ENCODE results near the gene GRIK1.
A peak's percentile ranks its signal among the peaks of the same experiment; 100 is the strongest.

GRIK1 gene

DNA sequence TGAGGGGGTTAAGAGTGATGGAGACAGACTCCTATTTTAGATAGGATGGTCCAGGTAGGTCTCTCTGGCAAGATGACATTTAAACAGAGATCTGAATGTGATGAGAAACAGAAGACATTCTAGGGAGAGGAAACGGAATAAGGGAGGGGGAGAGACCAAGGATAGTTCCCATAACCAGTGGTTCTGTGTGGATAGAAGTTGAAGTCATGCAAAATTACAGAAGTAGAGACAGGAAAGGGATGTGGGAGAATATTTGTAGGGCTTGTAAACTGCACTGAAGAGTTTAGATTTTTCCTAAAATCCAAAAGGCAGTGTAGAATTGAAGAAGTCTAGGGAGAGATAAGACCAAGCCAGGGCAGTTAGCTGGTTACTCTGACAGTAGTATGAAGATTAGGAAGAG lies 200.6 kb downstream of the GRIK1 start:
- no peak for DNase-seq
- intact Hi-C loops (cut with DNase I) = no loop called here

DNA sequence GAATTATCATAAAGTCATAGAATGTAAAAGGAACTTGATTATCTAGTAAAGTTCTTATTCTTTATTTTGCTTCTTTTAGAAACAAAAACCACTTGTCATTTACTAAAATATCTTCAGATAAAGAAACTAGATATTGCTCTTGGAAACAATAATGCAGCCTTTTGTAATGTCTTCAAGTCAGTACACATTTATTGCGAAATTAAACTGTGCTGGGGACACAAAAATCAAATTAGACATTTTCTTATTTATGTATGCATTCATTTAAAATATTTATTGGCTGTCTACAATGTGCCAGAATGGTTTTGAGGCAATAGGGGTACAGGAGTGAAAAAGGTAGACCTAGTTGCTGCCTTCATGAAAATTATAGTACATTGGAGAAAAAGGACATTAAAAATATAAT lies 201.1 kb downstream of the GRIK1 start:
- intact Hi-C loops (cut with DNase I) = no loop called here
- no peak for DNase-seq

DNA sequence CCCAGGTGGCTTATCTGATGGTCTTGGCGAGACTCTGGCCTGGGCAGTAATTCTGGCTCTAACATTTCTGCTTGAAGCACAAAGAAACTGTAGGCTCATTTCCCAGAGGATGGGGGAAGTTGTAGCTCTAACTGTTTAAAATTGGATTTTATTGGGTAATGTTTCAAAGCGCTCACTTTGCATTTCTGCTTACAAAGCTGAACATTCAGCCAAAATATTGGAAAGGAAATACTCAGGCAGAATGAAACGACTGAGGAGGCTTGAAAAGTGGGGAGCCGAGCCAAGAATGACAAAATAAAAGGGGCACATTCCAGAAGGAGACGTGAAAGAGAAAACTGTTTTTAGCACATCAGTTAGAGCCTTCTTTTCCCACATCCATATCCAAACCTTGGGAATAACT lies 202.6 kb downstream of the GRIK1 start:
- intact Hi-C loops (cut with DNase I) = no loop called here

DNA sequence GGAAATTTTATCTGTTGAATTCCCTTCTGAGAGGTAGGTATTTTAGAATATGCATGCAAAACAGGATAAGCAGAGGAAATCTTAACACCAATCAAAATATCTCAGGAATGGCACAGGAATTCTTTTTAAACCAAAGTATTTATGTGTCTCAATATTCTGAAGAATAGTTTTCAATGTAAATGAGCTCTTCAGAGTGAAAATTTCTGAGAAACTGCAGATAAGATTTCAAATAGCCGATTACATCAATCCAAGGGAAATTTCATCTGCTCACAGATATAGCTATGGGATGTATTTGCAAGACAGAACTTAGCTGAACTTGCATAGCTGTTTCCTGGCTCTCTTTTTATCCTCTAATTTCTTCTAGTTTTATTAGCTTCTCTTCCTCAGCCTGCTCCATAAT lies 209.5 kb downstream of the GRIK1 start:
- intact Hi-C loops (cut with DNase I) = no loop called here
- DNase-seq = no peak

More for the DNA sequence above, 202.6 kb downstream of the GRIK1 start:
- peak in 10 of 42 donors; percentile 6 to 49 (median 14) for DNase-seq

DNA sequence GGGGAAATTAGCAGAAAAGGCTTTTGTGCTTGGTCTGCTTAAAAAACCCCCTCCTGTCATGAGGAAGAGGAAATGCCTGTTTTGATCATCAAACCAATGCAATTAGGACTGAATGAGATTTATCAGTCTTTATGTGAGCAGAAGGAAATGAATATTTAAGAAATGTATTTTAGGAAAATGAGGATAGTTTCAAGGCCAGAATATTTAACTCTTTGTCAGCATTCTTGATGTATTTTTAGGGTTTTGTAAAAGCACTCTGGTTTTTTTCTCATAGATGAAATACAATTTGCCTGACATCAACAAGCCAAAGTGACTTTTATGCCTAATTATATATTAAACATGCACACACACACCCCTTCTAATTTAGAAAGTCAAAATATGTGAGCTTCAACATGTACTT lies 213.8 kb downstream of the GRIK1 start:
- intact Hi-C loops (cut with DNase I) = no loop called here
- DNase-seq = no peak

DNA sequence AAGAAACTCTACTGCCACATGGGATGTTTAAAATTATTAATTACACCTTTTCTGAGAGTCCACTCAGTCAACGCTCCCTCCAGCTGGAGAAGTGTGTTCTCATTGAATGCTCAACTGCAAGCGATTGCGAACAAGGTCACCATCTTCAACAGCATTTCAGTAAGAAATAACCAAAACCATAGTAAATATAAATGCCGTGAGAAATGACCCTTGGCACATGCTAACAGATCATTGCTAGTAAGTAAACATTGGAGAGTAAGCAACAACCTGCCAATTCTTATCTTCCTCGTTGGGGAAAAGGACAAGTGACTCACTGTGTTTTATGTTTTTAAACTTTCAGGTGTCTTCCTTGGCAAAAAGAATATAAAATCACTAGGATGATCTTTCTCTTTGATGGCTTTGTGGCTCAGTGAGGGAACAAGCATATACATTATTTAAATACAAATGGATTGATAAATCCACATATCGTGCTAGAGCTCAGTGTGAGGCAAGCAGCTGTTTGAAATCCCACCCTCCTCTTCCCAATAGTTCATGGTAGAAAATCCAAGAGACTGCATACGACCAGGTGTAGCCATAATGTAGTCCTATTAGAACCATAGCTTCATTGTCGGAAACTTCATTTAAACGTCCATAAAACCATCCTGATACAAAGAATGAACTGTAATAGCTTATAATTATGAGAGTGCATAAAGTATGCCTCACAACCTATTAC lies 214.6 kb downstream of the GRIK1 start:
- no peak for DNase-seq
- intact Hi-C loops (cut with DNase I) = no loop called here

DNA sequence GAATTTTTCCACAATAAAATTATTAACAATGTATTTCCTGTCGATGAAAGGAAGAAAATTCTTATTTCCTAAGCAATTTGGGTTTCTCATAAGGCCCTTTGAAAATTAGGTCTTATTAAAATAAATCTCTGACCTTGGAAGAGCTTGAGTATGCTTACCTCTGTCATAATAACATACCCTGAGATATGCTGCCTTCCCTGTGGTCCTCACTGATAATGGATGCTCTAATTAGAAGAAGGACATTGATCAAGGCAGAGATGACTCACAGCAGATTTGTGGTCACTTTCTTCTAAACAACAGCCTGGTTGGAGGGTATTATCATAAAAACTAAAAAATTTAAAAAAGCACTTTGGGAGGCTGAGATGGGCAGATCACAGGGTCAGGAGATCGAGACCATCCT lies 217.8 kb downstream of the GRIK1 start:
- intact Hi-C loops (cut with DNase I) = no loop called here
- no peak for DNase-seq

DNA sequence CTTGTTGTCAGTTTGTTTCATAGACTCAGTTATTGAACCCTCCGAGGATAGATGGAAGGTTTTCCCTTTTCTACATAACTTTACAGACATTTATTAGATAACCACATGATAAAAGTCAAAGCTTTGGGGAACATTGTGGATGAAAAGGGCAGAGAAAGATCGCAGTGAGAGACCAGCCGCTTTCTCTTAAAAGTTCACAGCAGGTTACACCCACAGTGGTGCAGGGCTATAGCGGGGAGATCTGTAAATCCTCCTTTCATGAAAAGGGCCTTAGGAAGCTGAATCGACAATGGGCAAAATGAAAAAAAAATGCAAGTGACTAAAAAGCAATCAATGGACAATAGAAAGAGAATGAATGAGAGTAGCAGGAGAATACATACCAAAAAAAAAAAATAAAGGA lies 218.6 kb downstream of the GRIK1 start:
- intact Hi-C loops (cut with DNase I) = no loop called here
- DNase-seq = no peak

DNA sequence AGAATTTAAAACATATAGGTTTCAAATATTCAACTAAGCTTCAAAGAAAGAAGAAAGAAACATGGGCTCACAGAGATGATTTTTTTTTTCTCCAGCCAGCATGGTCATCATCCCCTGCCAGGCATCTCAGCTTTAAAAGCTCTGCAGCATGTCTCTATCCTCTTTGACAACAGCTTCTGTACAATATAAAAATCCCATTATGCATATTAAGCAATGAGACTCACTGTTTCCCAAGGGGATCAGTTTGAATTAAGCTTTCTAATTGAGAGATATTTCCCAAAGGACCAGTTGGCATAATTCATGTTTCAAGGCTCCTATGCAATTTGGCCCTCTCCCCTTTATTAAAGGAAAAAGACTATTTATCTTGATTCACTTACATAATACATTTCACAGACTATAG lies 220.3 kb downstream of the GRIK1 start:
- intact Hi-C loops (cut with DNase I) = no loop called here
- DNase-seq = no peak

DNA sequence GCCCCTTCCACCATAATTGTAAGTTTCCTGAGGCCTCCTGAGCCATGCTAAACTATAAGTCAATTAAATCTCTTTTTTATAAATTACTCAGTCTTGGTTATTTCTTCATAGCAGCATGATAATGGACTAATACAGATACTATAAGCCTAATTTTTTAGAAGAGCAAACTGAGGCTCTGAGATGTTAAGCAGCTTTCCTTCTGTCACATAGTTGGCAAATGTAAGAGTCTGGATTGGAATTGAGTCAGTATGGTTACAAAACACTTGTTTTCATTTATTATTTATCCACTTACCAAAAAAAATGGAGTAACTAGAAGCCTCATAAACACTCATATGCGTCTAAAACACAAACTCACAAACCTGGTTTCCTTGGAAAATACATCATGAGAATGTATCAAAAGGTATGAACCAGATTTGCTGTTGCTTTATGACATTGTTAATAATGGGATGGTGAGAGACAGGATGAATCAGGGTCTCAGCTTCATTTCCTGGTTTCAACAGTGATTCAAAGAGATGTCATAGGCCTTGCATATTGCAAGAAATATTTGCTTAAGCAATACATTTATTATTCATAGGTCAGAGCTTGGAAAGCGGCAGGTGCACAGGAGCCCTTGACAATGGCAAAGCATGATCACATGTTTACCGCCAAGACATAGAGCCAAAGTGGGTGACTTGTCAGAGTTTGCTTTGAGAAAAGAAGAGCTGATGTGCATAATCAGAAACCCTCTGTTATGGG lies 221.5 kb downstream of the GRIK1 start:
- DNase-seq = no peak
- intact Hi-C loops (cut with DNase I) = no loop called here

DNA sequence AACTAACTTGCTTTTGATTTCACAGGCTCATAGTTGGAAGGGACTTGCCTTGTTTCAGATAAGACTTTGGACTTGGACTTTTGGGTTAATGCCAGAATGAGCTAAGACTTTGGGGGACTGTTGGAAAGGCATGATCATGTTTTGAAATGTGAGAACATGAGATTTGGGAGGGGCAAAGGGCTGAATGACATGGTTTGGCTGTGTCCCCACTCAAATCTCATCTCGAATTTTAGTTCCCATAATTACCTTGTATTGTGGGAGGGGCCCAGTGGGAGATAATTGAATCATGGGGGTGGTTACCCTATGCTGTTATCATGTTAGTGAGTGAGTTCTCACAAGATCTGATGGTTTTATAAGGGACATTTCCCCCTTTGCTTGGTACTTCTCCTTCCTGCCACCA lies 222.1 kb downstream of the GRIK1 start:
- no peak for DNase-seq
- intact Hi-C loops (cut with DNase I) = no loop called here

DNA sequence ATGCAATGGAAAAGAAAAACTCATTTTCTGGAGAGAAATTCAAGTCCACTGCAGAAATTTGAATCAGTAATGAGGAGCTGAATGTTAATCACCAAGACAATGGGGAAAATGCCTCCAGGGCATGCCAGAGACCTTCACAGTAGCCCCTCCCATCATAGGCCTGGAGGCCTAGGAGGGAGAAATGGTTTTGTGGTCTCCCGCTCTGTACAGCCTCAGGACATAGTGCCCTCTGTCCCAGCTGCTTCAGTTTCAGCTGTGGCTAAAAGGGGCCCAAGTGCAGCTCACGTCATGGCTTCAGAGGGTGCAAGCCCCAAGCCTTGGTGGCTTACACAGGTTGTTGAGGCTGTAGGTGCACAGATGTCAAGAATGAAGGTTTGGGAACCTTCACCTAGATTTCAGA lies 223.0 kb downstream of the GRIK1 start:
- intact Hi-C loops (cut with DNase I) = no loop called here
- no peak for DNase-seq

DNA sequence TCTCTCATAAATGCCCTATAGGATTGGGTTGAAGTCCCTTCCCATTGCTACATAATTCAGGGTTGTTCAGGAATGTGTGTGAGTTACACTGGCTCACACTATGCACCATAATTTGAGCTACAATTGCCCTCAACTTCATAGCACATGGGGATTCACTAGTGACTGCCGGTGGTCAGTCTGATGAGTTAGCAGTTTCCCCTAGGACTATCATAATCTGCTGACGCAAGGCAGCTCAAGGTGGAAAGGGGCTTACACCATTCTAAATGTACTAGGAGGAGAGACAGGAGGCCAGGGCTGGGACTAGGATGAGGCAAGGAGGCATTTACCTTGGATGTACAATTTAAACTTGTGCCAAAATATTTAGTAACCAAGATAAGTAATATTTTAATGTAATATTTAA lies 224.7 kb downstream of the GRIK1 start:
- intact Hi-C loops (cut with DNase I) = no loop called here
- no peak for DNase-seq

DNA sequence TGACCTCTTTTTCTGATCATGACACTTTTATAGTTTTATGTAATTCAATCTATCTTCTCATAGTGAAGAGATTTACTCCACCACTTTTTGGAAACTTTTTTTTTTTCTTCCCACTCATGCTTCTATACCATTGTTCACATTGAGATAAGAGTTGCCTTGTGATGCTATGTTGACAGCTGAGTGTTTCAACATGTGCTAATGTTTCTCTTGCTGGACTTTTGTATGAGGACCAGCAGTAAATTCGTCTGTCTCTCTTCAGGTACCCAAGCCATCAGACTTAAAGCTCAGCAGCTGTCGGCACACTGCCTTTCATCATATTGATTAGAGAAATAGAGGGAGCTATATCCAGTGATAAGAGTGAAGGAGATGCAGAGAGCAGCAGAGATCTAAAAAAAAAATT lies 227.0 kb downstream of the GRIK1 start:
- intact Hi-C loops (cut with DNase I) = no loop called here

DNA sequence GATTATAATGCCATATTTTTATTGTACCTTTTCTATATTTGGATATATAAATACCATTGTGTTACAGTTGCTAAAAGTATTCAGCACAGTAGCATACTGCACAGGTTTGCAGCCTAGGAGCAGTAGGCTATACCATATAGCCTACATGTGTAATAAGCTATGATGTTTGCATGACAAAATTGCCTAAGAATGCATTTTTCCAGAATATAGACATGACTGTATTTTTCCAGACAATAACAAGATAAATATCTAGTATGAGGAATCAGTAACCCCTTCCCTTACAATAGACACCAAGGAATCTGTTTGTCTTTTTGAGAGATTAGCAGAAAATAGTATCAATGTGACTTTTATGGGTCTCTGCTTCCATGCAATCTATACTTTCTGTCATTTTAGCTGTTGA lies 228.6 kb downstream of the GRIK1 start:
- no peak for DNase-seq
- intact Hi-C loops (cut with DNase I) = no loop called here

More for the DNA sequence above, 227.0 kb downstream of the GRIK1 start:
- DNase-seq = no peak

DNA sequence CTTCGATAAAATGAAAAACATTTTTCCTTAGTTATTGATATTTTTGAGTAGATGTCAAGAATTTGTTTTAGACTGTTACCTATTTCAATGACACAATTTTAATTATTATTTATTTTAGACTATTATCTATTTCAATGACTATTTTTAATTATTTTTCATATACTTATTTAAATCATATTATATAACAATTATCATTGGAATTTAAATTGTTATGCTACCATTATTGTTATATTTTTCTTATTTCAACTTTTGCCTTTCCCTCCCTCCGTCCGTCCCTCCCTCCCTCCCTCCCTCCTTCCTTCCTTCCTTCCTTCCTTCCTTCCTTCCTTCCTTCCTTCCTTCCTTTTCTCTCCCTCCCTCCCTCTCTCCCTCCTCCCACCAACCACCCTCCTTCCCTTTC lies 229.3 kb downstream of the GRIK1 start:
- DNase-seq = no peak
- intact Hi-C loops (cut with DNase I) = no loop called here

DNA sequence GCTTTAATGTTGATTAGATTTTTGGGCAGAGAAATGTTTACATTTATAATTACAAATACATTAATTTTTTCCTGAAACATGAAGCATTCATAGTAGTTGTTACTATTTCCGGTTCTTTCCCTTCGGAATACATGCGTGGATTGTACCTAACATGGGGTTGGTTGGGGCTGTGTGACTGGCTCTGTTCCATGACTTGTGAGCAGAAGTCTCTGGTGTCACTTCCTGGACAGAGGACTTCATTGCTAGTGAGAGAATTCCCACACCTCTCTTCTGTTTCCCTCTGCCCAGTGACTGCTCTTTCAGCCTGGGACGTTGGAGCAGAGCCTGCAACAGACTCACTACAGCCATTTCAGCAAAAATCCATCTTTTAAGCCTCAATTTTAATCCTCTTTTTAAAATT lies 231.4 kb downstream of the GRIK1 start:
- no peak for DNase-seq
- intact Hi-C loops (cut with DNase I) = no loop called here

DNA sequence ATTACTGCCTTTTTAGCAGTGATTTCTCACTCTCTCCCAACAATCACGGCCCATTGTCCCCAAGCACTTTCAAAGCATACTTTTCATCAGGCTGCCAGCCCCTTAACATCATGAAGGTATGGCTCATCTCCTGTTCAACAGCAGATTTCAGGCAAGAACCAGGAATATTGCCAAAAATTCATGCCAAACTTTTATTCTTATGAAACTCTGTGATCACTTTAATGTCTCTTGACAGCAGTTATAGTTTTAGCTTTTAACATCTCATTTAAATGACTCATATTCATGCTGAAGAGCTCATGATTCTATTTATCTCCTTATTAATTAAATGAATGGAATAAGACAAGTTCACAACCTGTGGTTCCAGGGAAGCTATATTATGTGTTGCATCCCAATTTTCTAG lies 235.1 kb downstream of the GRIK1 start:
- DNase-seq = no peak
- intact Hi-C loops (cut with DNase I) = no loop called here

DNA sequence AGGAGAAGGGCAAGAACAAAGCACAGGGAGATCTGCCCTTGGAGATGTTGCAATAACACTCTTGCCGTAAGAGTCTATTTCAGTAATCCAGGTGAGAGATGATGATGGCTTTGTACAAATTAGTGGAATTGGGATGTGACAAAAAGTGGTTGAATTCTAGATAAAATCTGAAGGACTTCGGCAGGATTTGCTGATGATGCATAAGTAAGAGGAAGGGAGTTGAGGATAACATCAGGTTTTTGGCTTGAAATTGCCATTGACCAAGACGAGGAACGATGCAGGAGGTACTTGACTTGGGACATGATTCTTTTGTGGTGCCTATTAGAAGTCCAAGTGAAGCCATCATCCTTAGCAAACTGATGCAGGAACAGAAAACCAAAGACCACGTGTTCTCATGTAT lies 238.1 kb downstream of the GRIK1 start:
- no peak for DNase-seq
- intact Hi-C loops (cut with DNase I) = no loop called here

DNA sequence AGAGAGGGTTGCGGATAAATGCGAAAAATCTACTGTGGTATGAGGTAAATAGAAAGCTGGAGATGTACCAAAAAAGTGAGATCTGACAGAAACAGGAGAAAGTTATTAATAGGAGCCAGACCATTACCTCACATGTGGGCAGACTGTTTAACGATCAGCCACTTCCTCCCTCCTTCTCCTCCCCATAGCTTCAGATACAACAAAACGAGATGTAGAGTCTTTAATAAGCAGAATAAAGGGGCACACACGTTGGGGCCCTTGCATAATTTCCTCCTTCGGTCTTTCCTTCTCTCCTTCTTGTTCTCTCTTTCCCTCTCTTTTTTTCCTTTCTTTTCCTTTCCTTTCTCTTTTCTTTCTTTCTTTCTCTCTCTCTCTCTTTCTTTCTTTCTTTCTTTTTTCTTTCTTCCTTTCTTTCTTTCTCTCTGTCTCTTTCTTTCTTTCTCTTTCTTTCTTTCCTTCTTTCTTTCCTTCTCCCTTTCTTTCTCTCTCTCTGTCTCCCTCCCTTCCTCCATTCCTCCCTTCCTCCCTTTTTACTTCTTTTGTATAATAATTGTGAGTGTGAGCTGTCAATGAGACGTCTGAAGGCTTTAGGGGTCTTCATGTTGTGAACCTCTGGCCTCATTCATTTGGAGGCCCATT lies 242.1 kb downstream of the GRIK1 start:
- no peak for DNase-seq
- intact Hi-C loops (cut with DNase I) = no loop called here

DNA sequence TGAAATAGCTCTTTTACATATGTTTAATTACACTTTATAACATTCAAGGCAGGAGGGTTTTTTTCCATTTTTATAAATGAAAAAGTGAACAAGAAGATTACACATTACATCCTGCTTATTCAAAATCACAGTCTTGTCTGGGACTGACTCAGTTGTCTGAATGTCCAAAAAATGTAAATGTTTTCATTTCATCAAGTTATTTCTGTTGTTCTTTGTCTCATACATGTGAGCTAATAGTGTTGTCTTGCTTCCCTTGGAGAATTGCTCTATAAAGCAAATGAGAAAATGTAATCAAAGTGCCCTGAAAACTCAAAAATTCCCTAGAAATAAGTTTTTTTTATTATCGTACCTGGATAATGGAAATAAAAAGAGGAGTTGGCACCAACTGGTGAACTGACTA lies 242.9 kb downstream of the GRIK1 start:
- intact Hi-C loops (cut with DNase I) = no loop called here
- DNase-seq = no peak

Measured in head of caudate nucleus (tissue), 42 donors.